ENCODE data around the gene CHD1L. TPM values are rescaled to one million over a fixed set of nuclear protein-coding genes. Genes with fewer than 3 reads are reported as not detected.
A peak's percentile ranks its signal among the peaks of the same experiment; 100 is the strongest.

Gene CHD1L
- total RNA-seq, 1 experiment from 2014 or later = 64.2 TPM

- Histone ChIP-seq H3K4me2 (ENCODE audit: insufficient read depth, insufficient read length, low read length) (no peak overlapping the region), H2BK5ac (ENCODE audit: insufficient read length, low read length) (no peak overlapping the region), H2AFZ (ENCODE audit: low read length) (no peak overlapping the region), H2BK120ac (ENCODE audit: low read depth, low read length, poor library complexity, severe bottlenecking) (no peak overlapping the region), H3K4ac (ENCODE audit: low read depth, low read length) (no peak overlapping the region), H4K5ac (ENCODE audit: insufficient read length, low read depth, low read length) (no peak overlapping the region), H3T11ph (ENCODE audit: low read length) (no peak overlapping the region), H3K23ac (ENCODE audit: insufficient read length, low read depth, low read length) (no peak overlapping the region), H3K79me2 (ENCODE audit: insufficient read depth, low read length) (no peaks in the 10 kb centered on the region), H3K27me3 (ENCODE audit: insufficient read depth, low read length) (no peaks in the 10 kb centered on the region), H3K18ac (ENCODE audit: insufficient read length, low read depth, low read length) (no peak overlapping the region), H3K79me1 (ENCODE audit: insufficient read depth, low read depth, low read length, poor library complexity, severe bottlenecking) (no peaks in the 10 kb centered on the region), H4K91ac (ENCODE audit: insufficient read length, low read depth, low read length) (no peak overlapping the region), H3K23me2 (ENCODE audit: insufficient read length, low read depth, low read length, poor library complexity, severe bottlenecking) (no peaks in the 10 kb centered on the region), H4K8ac (replicated peaks; ENCODE audit: insufficient read length, low read depth, low read length) (no peak overlapping the region), H3K56ac (ENCODE audit: insufficient read length, low read depth, low read length) (no peak overlapping the region), H4K20me1 (ENCODE audit: control insufficient read depth, insufficient read depth, insufficient read length) (no peaks in the 10 kb centered on the region), H3K4me1 (ENCODE audit: insufficient read depth, low read length) (peaks cover 5% of the 10 kb centered on the region; the same call in 1 of the 2 replicates), H2BK15ac (ENCODE audit: low read depth, low read length) (no peak overlapping the region), H2BK12ac (ENCODE audit: insufficient read length, low read depth, low read length) (no peak overlapping the region), H3K27ac (ENCODE audit: insufficient read length, low read depth, low read length) (no peak overlapping the region), H2AK5ac (ENCODE audit: insufficient read length, low read length) (no peak overlapping the region), H3K9ac (ENCODE audit: extremely low read depth, insufficient read length, low read length) (no peak overlapping the region), H3K14ac (ENCODE audit: insufficient read depth, low read length) (no peak overlapping the region), H3K9me3 (ENCODE audit: control insufficient read depth, low read depth, low read length) (no peaks in the 10 kb centered on the region), H2BK20ac (ENCODE audit: low read depth, low read length, poor library complexity, severe bottlenecking) (no peak overlapping the region)
- no CpG with 5 or more reads among the region's 2 CpGs for WGBS (ENCODE audit: extremely low coverage, insufficient read length, low lambda C conversion rate)
- Mint-ChIP-seq H3K27me3 (ENCODE audit: low read depth) (peaks cover 4% of the 10 kb centered on the region; the same call in 1 of the 2 replicates), H3K36me3 (ENCODE audit: insufficient read depth in 1 of 3, low read depth in 3 of 3) (no peaks in the 10 kb centered on the region; a peak in 1 of 7 replicates), H3K9me3 (peaks cover 0 to 3% of the 10 kb centered on the region in 2 experiments; a peak in 1 of 5 replicates), H3K4me3 (no peak overlapping the region), H3K4me1 (peaks cover 24 to 33% of the 10 kb centered on the region in 2 experiments), H3K27ac (peak overlapping the region in 1 of 3 experiments; percentile 23; a peak in 1 of 7 replicates)
- no peak for DNase-seq
- no peak for TF ChIP-seq CTCF (conservative IDR thresholded peaks at IDR 0.05)
These were observed 96.1 kb downstream of the CHD1L start for GRCh38 chr1:147338571-147338970.
